Activated naive CD8-positive, alpha-beta T cell treated with anti-CD3 and anti-CD28 coated beads, Interleukin-2, amount 50 U/mL, for 16 hours (primary cell): Measurements from ENCODE around the gene DTX3.
"Not testable (repeated sequence)": the region's sequence is repeated elsewhere in the genome, so short reads cannot be mapped to it uniquely, and the experiment has no call there.

Experiments
- DNase-seq: peaks from one replicate; pipeline ENCODE4 v3.0.0-alpha.2; 2020; ENCODE audit warnings: low read depth, low spot score

DTX3 gene

DNA sequence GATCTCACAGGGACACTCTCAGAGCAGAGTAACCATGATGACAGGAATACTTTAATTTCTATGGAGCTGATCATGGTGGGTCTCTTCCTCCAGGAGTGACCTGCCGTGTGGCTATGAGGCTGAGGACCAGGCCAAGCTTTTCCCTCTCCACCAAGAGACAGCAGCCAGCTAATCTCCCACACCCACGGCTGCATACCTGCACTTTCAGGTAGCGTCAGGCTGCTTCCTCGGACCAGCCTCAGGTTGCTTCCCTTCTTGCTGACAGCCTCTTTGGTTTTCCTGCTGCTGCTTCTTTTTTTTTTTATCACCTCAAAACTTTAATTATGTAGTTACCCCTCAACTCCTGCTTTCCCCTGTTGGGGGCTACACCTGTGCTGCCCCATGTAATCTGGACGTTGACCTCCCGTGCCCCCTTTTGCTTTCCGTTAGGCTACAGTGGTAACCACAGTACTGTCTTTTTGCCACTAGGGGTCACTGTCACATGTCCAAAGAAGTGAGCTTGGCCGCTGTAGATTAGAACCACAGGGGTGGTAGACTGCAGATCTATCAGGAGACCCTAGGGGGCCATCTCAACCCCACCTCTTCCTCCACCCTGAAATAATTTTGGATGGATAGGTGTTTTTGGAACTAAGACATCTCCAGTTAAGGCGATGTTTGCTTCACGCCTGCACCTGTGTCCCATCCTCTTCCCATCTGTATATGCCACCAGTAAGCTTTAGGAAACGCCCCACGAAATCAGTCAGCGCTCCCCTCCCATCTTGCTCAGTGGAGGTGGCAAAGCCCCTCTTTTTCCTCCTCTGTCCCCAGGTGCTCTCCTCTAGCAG lies 21.4 kb upstream of the DTX3 start:
- DNase-seq, result peak; percentile 55

DNA sequence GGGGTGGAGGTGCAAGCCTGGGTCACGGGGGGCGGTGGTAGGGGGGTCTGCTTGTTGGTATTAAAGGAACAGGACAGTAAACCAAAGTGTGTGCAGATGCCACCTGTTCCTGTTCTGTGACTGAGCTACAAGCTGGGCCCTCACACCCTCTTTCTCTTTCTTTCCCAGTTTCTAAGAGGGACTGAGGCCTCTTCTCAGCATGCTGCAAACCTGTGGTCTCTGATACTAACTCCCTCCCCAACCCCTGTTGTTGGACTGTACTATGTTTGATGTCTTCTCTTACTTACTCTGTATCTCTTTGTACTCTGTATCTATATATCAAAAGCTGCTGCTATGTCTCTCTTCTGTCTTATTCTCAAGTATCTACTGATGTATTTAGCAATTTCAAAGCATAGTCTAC lies 20.6 kb upstream of the DTX3 start:
- no peak for DNase-seq

DNA sequence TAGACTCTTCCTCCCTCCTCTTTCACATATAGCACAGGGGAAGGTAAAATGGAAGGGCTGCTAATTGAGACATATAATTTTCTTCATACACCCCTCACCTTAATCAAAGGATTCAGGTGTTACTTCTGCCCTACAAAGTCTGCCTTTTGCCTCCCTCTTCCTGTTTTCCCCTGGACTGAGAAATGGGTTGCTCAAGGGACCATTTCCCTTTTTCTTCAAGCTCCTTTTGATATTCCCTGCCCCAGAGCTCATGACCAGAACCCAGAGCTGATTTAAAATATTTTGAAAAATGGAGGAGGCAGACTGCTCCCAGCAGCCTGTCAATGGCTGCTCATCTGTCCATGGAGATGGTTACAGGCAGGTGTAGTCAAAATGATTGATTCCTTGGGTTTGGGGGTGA lies 19.9 kb upstream of the DTX3 start:
- DNase-seq, result no peak

DNA sequence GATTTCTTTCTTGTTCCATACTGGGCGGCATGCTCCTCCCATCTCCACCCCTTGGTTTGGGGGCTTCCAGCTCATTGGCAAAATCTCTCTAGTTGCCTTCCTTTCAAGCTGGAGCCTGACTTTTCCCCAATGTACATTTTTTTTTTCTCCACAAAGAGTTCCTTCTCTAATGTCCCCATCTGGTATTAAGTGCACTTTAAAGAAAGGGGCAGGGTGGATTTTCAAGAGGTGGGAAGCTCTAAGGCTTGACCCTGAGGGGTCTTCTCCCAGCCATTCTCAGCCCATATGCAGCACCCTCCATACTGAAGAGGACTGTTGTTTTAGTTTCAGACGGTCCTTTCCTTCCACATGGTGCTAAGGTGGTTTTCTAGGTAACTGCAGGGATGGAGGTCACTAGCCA lies 19.5 kb upstream of the DTX3 start:
- DNase-seq, result no peak

DNA sequence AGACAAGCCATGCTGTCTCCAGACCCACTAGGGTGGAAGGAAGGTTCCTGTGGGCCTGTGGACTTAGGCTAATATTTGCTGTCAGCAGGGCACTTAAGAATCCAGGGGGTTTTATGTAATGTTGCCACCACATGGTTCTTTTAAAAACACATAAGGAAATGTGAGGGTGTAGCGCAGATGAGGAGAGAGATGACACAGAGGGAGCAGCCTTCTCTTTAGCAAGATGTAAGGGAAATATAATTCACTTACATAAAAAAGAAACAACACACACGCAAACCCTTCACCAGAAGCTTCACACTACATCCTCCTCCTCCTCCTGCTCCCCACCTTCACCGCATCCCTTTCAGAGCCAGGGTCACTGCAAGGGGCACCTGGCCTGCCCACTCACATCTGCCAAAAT lies 18.5 kb upstream of the DTX3 start:
- no peak for DNase-seq

DNA sequence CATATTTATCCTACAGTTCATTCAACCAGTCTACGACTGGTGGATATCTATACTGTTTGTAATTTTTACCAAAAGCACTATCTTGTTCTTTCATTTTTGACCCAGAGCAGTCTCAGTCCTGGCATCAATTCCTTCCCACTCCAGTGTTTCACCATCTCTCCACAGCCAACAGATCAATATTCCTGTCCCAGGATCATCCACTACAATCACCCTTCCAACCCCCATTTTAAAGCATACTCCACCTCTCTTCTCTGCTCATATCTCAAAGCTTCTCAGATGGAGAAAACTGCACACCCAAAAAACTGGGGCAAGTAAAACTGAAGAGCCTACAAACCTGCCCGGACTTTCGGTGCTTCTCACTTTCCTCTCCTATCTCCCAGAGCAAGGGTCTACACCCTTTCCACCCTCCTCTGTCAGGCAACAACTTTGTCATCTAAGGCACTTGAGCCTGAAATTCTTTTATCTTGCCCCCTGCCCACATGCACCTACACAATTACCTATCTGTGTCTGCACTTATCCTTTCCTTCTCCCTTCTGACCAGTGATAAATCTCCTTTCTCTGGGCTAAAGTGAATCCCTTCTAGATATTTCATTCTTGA lies 17.7 kb upstream of the DTX3 start:
- DNase-seq, result no peak

DNA sequence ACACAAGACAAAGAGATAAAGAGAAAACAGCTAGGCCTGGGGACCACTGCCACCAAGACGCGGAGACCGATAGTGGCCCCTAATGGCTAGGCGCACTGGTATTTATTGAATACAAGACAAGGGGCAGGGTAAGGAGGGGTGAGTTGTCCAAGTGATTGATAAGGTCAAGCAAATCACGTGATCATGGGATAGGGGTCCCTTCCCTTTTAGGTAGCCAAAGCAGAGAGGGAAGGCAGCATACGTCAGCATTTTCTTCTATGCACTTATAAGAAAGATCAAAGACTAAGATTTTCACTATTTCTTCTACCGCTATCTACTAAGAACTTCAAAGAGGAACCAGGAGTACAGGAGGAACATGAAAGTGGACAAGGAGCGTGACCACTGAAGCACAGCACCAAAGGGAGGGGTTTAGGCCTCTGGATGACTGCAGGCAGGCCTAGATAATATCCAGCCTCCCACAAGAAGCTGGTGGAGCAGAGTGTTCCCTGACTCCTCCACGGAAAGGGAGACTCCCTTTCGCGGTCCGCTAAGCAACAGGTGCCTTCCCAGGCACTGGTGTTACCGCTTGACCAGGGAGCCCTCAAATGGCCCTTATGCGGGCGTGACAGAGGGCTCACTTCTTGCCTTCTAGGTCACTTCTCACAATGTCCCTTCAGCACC lies 15.5 kb upstream of the DTX3 start:
- DNase-seq, result not testable (repeated sequence)

DNA sequence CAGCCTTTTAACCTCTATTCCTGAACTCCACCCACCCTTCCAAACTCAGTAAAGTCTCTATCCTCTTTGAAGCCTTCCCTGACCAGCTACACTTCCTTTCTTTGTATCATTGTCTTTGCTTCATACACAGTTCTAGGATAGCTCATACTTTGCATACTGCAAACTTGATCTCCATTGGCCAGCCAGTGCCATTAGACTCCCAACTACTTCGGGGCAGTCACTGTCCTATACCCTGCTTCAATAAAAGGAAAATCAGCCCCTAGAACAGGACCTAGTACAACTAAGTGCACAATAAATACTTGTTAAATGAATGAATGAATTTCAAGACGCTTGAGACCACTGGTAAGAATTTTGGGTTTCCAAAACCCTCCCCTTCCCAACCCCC lies 14.2 kb upstream of the DTX3 start:
- no peak for DNase-seq

DNA sequence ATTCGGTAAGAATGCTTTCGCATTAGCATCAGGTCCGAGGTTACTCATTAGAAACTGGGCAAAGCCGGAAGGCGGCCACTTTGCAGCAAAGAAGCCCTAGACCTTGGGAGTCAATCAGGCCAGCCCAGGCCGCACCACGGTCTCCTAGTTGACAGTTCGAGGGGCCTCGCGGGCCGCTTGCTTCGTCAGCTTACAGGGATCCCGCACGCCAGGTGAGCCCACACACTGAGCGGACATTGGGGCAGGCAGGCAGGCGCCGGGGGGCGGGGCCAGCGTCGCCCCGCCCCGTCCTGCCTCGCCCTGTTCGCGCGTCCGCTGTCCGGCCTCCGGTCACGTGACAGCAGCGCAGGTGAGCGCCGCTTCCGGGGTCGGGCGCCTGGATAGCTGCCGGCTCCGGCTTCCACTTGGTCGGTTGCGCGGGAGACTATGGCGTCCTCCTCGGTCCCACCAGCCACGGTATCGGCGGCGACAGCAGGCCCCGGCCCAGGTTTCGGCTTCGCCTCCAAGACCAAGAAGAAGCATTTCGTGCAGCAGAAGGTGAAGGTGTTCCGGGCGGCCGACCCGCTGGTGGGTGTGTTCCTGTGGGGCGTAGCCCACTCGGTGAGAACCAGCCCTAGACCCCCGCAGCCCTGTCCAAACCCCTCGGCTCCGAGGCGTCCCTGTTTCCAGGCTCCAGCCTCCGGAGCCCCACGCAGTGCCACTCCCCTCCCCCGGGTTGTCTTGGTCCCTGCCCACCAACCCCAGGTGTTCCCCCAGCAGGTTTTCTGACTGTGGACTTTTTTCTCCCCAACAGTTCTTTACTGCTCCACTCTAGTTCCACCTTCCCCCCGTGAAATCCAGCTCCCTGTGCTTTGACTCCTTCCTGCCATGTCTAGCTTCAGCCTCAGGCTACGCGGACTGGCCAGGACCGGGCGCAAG lies 13.5 kb upstream of the DTX3 start, which contains the start of gene PIP4K2C:
PIP4K2C (plus strand) TSS at position 329 of the 918 bp plus-strand sequence; CDS start at position 427, 98 bp downstream.
- DNase-seq, result peak; percentile 44

DNA sequence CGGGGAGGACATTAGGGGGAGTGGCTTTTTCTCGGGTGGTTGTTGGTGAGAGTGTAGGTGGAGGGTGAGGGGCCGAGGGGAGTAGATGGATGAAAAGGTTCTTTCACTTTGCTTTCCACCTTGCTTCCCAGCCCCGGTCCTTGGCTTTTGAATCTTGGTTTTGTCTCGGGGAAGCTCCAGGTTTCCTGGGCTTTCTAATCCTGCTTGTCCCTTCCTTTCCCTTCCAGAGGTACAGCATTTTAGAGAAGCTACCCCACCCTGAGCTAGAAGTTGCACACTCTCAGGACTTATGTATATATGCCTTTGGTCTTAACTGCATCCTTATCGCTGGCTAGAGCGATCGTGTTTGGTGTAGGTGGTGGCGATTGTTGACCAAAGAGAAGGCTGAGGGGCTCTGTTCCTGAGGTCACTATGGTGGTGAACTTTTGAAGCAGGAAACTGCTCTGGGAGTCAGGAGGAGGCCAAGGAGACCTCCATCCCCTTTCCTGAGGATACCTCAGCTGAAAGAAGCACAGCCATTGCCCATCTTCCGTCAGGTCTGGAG lies 12.8 kb upstream of the DTX3 start:
- no peak for DNase-seq

DNA sequence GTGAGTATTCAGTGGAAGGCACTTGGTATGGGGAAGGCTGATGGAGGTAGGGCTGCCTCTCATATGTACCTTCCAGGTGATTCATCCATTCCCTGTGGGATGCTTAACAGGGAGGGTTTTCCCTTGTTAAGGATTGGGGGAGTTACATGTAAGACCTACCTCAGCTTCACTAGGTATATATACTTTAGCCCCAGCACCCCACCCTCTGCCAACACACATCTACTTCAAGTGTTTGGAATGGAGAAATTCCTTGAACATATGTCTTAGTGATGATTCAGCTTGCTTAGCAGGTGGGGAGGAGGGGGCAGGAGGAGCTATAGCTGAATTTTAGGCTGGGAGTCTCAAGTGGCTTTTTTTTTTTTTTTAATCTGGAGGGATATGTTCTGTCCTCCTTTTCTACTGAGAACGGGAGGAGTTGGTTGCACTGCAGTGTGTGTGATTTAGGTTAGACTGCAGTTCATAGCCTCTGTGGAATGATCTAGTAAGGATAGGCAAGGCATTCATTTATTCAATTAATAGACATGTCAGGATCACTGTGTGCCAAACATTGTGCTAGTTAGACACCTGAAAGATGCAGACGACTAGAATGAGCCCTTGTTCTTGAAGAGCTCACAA lies 12.0 kb upstream of the DTX3 start:
- no peak for DNase-seq

DNA sequence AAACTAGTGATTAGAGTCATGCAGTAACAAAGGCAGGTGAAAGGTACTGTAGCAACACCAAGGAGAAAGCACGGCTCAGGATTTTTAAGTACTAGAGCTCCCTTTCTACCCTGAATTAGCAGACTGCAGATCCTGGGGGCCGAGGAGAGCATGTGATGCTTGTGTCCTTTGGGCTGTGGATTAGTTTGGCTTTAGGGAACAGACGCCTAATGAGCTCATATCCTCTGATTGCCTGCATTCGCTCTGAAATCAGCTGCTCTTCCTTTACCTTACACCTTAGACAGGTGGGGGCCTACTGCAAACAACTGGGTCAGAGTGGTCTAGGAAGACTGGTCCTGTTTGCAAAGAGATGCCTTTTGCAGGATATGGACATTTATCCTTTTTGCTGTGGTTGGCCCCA lies 11.4 kb upstream of the DTX3 start:
- DNase-seq, result no peak

DNA sequence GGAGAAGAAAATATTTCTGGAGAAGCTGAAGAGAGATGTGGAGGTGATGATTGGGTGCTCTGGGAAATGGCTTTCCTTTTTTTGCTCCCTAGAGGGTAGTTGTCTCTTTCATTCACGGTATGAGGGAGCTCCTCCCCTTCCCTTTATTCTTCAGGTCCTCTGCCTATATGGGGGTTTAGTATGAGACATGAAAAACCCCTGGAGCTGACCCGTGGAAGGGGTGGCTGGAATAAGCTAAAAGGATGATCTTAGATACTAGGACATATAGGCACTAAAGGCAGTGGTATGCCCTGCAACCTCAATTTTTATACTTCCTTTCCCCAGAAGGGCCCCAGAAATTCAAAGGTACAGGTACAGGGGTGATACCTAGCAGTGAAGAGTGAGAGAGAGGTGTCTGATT lies 4.2 kb upstream of the DTX3 start:
- DNase-seq, result no peak

DNA sequence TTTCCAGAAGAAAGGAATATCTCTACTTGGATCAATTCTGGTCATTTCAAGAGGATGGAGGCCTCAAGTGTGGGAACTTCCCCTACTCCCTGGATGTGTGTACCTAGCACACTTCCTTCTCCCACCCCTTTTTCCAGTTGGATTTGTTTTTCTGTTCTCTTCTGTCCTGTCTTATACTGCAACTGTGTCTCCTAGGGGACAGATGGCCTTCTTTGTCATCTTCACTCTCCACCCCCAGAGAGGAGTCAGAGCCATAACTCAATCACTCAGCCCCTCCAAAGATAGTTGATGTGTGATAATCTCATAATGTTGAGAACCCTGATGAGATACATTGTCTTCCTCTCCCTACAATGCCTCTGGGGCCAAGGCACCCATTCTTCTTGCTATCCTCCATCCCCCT lies 2.1 kb upstream of the DTX3 start:
- no peak for DNase-seq

DNA sequence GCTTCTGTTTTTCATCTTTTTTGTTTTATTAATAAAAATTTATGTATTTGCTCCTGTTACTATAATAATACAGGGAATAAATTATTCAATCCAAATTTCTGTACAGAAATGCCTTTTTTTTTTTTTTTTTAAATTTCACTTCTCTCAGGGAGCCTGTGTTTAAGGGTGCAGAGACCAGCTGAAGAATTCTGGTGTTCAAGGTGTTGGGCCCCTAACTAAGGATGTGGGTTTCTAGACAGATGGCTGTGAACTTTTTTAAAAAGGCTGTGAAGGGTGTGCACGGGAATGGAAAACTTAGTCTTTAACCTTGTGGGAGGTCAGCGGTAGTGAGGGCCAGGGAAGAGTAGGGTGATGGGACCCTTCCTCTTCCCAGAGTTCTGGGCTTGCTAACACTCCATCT lies 1.3 kb upstream of the DTX3 start:
- no peak for DNase-seq

DNA sequence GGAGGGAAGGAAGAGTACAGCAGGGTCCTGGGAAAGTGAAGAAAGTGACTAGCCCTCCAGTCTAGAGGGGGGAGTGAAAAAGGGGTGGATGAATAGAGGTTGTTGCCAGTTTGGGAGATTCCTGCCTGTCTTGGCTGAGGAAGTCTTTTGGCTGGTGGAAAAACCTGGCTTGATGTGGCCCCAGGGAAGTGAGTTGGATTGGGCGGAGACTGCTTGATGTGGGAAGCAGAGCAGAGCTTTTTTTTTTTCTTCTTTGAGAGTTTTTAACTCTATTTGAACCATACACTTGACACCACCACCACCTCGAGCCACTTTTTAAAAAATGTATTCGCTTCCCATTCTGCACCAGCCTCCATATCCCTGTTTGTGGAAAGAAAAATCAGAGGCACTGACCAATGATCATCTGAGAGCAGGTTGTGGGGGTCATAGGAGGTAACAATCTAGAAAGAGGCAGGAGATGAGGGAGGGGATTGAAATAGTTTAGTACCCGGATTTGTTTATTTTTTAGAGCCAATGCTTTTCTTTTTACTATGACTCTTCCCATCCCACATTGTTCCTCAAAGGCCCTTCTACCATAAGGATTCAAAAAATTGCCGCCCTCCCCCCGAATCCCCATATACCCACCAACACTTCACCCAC lies 690 bp upstream of the DTX3 start:
- DNase-seq, result no peak

DNA sequence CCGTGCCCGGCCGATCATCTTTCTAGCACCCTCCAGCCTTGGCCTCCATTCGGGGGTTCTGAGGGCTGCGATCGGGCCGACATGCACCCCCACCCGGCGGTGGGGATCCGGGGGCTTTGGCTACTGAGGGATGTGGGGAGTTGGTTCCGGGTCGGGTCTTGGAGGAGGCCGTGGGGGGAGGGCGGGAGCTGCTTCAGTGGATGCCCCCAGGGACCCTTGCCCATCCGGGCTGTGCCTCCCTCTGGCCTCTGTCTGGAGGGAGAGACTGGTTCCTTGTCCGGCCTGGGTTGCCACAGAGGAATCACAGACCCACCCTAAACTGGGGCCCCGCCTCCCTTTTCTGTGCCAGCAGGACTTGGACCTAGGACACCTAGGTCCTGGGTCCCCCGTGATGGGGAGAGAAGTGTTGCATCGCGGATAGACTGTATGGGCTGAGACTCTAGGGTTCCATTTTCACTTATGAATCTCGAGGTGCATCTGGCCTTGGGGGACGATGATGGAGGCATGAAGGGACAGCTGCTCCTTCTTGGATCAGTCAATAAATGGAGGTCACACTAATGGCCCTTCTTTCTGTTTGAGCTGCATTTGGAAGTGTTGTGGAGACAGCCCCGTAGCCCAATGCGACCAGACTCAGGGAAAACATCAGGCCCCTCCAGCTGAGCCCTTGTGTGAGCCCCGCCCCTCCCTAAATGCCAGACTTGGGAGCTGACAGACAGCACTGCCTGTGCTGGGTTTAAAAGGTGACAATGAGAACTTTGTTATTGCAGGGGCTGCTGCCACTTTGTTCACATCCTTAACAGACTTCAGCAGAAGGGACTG lies 577 bp downstream of the DTX3 start:
- DNase-seq, result no peak

DNA sequence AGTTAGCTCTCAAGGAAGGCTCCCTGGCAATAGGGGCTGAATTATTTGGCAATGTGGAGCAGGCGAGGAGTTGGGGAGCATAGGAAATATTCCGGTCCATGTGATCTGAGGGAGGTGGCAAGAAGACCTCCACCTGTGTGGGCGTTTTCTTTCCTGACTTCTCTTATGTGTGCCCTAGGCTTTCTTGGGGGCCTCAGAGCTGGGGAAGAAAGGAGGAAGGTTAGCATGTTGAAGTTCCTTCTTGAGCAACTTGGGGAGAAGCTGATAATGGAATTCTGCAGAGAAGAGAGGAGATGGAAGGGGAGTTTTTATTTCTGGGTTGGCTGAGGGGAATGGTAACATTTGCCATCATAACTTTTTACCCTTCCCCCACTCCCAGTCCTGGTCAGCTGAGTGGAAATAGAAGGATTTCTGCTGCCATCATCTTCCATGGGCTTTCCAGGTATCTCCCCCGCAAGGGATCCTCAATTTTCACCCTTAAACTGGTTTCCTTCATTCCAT lies 1.2 kb downstream of the DTX3 start:
- DNase-seq, result no peak

DNA sequence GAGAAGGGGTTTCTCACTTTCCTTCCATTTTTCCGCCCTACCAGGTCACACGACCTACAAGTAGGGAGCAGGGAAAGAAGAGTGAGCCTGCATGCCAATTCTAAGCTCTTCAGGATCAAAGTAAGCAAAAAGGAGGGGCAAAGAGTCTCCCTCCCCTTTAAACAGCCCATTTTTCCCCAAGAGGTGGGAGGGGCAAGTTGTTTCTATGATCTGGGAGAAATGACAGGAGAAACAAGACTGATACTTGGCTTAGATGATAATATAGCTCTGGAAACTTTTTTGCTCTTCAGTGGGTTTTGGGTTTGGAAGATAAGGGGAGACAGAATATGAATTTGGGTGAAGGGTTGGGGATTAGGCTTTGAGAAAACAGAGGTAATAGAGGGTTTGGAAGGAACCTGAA lies 1.8 kb downstream of the DTX3 start:
- no peak for DNase-seq

DNA sequence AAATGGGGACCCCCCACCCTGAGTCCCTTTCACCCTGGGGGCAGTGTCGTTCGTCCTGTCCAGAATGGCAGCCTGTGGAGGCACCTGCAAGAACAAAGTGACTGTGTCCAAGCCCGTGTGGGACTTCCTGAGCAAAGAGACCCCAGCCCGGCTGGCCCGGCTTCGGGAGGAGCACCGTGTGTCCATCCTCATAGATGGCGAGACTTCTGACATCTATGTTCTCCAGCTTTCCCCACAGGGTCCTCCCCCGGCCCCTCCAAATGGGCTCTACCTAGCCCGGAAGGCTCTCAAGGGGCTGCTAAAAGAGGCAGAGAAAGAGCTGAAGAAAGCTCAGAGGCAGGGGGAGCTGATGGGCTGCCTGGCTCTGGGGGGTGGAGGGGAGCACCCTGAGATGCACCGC lies 2.2 kb downstream of the DTX3 start:
- no peak for DNase-seq
